GM18858 (cell line): ENCODE measurements around the gene AOX1.
"Not testable (repeated sequence)": the region's sequence is repeated elsewhere in the genome, so short reads cannot be mapped to it uniquely, and the experiment has no call there.

Experiments used
- ATAC-seq: cut with Tn5 transposase; IDR thresholded peaks from one replicate; pipeline ENCODE4 v1.9.1; 2021; ENCODE audit not compliant: unreplicated experiment

Gene AOX1

DNA sequence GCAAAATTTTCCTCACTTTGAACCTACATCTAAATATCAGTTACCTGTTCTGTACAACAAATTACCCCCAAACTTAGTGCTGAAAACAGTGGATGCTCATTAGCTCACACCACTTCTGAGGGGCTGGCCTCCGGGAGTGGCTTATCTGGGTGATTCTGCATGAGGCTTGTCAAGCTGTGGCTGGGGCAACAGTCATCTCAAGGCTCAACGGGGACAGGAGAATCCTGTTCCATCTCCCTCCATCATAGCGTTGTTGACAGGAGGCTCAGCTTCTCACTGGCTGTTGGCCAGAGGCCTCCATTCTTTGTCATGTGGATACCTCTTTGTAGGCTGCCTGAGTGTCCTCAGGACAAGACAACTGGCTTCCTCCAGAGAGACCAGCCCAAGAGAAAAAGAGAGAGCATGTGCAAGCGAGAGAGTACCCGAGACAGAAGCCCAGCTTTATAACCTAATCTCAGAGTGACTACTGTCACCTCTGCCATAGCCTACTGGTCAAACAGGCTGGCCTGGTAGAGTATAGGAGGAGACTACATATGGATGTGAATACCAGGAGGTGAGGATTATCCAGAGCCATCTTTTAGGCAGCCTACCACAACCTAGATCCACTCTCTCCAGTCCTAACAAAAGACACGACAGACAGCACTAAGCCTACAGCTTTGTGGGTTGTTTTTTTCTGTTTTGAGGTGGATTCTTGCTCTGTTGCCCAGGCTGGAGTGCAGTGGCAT, 79.1 kb downstream of the AOX1 start:
- no peak for ATAC-seq

DNA sequence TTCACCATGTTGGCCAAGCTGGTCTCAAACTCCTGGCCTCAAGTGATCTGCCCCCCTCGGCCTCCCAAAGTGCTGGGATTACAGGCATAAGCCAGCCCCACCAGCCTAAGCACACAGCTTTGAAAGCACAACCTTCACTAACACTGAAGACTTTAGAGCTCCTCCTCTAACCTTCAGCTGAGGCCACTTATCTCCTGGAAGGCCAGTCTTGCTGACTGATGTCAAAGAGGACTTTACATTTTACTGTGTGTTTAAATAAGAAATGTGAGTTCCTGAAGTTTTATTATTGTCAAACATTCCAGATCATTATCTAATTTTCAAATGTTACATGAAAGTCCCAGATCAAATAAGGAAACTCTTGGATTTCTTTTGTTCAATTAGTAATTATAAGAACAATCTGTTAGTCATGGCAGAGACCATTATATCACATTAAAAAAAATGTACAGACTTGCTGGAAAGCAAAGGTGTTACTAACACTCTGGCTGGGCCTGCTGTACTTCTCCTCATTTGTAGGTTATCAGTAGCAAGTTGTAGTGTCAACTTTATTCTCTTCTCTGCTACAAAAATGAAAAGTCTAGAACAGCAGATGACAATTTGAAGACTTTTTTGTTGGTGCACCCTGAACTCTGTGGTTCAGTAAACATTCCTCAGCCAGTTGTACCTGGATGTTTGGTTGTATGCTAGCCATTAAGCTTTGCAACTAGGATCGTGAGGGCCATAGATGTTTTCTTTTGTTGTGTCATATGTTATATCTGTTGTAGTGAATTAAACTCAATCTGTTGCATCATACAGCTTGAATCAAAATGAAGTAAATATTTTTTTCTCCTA, 80.0 kb downstream of the AOX1 start:
- no peak for ATAC-seq

DNA sequence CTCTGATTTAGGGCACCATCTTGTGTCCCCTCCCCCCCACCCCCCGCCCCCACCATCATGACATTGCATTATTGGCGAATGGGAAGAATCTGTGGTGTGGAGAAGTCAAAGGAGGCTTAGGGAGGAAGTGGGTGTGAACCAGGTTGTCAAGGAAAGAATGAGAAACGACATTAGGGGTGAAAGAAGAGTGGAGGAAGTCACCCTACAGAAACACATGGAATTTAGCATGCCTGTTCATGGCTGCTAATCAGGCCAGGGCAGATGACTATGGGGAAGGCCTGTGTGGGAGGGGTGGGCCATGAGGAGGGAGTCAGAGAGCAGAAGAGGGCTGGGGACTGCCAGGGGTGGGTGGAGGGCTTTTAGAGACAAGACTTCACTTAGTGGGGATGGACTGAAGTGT, 81.6 kb downstream of the AOX1 start:
- no peak for ATAC-seq

DNA sequence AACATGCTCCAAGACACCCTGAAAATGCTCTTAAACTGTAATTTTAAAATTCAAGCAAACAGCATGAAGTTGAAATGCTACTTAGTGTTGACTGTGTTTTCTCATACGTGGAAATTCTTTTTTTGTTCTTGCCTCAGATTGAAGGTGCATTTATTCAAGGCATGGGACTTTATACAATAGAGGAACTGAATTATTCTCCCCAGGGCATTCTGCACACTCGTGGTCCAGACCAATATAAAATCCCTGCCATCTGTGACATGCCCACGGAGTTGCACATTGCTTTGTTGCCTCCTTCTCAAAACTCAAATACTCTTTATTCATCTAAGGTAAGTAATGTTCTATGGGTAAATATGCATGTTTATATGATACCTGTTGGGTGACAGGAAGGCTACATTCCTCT, 82.7 kb downstream of the AOX1 start:
- no peak for ATAC-seq

DNA sequence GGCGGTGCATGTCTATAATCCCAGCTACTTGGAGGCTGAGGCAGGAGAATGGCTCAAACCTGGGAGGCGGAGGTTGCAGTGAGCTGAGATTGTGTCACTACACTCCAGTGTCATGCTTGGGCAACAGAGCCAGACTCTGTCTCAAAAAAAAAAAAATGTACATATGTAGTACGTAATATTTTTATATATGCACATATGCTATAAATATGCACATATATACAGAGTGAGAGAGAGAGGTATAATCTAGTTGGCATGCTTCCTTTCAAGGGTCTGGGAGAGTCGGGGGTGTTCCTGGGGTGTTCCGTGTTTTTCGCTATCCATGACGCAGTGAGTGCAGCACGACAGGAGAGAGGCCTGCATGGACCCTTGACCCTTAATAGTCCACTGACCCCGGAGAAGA, 83.5 kb downstream of the AOX1 start:
- ATAC-seq = no peak

DNA sequence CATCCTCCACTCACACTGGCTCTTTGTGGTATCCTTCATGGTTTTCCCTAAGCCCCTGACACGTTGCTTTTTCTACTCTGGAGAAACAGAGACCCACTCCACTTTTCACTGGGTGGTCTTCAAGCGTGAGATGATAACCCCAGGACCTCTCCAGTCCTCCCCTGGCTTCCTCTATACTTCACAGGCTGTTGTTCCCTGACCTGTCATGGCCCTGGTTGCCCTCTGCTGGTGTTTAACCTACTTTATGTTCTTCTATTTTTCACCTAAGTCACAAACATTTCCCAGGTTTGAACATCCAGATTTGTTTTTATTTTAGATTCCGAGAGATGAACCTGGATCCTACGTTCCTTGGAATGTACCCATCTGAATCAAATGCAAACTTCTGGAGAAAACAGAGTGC, 84.5 kb downstream of the AOX1 start:
- no peak for ATAC-seq

DNA sequence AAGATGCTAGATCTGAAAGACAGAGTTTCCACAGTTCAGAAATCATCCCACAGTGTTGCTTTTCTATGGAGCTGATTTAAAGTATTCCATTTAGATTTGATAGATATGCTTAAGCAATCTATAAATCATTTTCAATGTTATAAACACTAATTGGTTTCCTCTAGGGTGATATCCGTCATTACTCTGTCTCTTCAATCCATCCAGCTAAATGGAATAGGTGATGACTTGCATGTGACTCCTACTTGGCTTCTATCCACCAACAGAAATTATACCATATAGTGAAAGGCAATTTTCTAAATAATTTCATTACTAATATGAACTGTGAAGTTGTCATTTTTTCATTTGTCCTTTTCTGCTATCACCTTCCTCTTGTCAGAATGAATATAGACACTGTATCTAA, 84.9 kb downstream of the AOX1 start:
- no peak for ATAC-seq

DNA sequence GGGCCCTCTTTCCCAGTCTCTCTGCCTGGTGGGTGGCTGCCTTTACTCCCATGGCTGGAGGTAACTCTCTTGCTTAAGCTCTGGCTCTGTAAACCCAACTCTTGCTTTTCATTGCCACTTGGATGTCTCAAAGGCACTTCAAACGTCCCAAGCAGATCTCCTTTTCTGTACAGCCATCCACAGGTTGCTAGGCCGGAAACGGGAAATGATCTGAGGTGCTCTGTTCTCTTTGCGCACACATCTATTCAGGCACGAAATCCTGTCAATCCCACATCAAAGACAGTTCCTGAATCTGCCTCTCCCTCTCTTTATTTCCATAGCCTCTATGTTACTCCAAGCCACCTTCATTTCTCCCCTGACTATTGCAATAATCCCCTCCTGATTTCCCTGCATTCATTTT, 87.4 kb downstream of the AOX1 start:
- no peak for ATAC-seq

DNA sequence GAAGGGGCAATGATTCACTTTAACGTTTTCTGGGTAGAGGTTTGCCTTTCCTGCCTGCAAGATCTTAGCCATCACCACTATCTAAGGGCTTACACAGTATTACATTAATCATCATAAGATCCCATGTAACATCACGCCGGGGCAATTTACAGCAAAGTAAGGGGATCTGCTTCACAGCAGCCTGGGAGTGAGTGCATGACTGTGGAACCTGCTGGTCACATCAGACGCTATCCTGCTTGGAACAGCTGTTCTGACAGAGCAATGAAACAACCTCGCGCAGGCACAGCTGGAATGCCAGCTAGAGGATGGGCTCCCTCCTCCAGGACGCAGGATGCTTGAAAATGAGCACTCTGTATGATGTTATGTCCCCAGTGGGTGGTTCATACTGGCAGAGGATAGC, 89.0 kb downstream of the AOX1 start:
- ATAC-seq = no peak

DNA sequence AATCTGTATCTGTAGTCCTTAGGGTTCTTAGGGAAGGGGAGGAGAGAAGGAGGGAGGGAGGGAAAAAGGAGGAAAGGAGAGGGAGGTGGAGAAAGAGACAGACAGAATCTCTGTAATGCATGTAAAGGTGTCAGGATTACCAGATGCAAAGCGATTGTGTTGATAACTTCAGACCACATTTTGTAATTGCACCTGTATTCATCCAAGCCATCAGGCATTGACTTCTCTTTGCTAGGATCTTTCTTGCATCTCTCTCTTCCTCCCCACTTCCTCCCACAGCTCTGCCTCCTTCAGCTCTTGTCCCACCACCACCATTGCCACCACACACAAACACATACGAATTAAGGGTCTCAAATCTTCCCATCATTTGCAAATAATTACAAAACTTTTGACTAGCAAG, 91.4 kb downstream of the AOX1 start:
- no peak for ATAC-seq

DNA sequence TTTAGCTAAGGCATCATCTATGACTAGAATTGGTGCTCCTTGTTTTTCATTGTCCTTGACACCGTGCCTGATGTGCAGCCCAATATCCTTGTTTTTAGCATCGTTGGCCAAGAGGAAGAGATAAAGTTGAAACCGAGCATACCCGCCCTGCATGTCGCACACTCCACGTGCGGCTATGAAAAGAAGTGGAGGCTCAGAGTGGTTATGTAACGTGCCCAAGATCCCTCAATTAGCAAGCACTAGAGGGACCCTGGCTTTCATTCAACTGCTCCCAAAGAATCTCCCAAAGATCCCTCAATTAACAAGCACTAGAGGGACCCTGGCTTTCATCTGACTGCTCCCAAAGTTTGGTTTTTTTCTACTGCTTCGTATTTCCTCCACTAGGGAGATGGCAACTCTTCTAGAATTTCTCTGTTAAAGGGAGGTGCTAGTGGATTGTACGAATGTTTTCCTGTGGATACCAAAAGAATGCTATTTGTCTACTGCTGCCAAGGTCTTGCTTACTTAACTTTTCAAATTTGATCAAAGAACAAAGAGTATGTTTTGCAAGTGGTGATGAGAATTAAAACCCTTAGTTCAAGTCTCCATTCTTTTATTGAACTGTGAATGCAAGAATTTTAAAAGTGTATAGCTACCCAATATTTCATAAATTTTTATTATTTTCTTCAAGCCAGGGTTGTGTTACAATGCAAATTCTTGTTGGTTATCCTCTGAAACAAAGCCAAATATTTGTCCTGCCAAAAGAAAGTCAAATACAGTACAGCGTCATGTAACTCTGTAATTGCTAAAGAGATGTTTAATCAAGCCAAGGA, 92.1 kb downstream of the AOX1 start:
- ATAC-seq = no peak

DNA sequence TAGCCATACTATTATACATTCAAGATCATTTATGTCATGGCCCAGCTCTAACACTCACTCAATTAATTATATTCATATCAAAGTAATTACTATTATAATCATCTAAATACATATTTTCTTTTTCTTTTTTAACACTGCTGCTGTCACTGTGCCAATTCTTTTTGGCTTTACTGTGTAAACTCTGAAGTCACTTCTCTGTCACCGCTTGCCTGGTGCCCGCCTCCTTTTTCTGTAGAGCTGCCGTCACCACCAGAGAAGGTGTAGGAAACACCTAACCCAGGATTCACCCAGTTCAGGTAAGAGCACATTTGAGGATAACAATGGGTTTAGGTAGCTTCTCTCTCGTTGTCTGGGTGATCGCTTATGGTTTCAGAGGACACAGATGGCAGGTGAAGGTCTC, 93.3 kb downstream of the AOX1 start:
- ATAC-seq = no peak

DNA sequence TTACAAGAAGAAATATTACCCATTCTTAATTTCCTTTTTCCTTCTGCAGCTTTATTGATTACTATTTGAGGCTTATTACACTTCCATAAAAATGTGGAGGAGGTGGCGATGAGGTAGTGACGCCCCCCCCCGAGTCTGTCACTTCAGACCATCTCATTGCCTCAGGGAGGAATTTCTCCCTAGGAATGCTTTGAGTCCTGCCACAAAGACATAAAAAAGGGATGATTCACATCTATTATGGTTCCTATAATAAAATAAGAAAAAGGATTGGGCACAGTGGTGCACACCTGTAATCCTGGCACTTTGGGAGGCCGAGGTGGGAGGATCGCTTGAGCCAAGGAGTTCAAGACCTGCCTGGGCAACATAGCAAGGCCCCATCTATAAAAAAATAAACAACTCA, 93.7 kb downstream of the AOX1 start:
- ATAC-seq = no peak

DNA sequence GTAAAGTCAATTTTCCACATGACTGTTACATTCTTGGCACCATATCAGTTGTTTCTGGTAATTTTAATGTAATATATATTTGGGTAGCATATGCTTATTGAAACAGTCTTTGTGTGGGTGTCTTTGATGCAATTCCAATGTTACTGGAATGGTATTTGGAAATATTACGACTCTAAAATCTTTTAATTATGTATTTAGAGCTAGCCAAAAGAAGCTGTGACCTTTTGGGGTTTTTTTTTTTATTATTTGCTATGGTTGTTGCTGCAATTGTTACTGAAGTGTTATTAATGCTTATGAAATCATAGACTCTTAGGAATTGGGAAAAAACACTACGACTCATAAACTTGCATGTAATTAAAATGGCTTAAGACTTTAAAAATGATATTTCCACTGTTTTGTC, 95.9 kb downstream of the AOX1 start:
- no peak for ATAC-seq

DNA sequence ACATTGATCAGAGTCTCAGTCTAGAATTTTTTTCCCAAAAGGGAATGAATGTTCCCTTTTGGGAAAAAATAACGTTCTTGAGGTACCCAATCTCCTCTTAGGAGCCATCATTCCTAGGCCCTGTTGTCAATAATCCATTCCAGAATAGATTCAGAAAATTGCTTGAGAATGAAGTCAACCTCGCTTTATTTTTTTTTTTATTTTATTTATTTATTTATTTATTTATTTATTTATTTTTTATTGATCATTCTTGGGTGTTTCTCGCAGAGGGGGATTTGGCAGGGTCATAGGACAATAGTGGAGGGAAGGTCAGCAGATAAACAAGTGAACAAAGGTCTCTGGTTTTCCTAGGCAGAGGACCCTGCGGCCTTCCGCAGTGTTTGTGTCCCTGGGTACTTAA, 96.6 kb downstream of the AOX1 start:
- not testable (repeated sequence) for ATAC-seq

DNA sequence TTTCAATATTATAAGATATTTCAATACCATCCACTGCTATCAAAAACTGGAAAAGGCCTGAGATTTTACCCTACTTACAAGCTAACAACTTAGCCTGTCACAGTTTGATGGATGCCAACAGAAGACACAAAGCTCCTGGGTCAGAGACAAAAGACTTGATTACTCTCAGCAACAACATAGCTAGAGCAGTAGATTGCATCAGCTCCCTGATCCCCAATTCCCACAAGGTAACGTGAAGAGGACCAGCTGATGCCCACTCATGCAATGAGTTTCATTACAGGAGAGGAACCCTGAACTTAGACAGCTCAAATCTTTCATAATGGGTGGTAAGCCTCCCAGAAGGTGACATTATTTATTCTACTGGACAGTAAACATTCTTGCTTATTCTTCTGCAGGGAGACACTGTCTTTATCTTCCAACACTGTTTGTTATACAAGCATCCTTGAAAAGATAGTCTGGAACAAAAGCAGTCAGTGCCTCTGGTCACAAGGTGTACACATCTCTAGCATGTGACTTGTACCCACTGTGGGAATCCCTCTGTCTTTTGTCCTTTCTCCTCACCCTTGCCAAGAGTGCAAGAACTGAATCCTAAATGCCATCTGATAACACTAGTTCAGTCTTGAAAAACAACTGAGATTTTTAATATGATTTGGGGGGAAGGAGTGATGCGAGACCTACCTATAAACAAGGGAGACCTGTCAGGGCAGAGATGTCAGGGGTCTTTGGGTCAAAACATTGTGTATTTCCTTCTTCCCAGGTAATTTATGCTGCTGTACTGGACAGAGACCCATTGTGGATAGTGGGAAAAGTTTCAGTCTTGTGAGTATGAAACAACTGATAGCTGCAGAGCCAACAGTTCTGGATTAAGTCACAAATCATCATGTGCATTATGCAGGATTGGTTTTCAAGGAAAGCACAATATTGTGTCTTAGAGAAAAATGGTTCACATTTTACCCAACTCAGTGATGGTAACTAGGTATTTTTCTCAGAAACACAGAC, 102.4 kb downstream of the AOX1 start:
- no peak for ATAC-seq

DNA sequence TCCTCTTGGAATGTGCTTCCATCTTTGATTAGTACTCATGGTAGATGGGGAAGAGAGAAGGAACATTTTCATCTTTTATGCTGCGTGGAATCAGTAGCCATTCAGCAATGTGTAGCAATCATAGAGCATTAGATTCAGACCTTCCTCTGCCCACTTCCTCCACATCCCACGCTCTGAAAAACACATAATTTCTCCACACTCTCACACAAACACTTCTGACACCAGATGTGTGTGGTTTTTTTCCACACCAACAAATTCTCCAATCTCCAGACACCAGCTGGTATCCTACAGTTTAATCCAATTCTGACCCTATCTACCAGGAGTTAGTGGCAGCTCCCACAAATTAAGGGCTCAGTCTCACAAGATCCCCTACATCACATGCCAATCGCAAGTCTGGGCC, 103.3 kb downstream of the AOX1 start:
- ATAC-seq = no peak

DNA sequence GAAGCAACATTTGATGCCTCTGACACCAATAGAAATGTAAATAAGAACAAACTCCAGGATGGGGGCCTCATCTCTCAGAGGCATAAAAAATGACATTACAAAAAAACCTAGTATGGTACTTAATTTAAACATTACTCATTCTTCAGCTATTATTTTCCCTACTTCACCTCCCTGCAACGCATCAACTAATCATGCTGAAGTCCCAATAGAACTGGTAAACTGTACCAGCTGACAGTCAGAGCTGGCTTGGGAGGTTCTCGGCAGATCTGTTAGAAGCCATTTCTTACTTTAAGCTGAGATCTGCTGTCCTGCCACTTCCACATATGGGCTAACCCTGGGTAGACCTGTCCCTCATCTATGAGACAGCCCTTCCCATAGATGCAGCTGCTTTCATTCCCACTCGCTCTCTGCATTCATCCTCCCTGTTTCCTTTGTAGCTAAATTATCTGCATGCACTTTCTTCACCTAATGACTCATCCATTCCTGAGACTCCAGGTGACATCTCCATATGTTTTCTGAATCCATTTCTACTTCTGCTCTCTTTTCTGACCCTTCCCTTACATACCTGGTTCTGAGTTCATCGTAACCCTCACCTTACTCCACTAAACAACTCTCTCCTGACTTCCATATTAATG, 108.1 kb downstream of the AOX1 start:
- ATAC-seq = no peak

DNA sequence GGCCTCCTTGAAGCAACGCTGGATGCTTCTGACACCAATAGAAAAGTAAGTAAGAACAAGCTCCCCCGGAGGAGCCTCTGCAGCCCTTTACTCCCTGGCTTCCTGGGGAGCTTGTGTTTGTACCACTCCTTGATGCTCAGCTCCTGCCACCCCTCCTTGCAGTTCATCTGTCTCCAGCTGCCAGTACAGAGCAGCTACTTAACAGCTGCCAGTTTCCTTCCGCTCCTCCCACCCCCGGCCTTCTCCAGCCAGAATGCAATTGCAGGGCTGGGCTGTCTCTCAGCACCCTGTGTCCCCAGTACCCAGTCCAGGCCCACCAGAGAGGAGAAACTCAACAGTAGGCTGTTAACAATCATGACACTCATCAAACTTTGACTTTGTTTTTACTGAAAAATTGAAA, 109.4 kb downstream of the AOX1 start:
- no peak for ATAC-seq

DNA sequence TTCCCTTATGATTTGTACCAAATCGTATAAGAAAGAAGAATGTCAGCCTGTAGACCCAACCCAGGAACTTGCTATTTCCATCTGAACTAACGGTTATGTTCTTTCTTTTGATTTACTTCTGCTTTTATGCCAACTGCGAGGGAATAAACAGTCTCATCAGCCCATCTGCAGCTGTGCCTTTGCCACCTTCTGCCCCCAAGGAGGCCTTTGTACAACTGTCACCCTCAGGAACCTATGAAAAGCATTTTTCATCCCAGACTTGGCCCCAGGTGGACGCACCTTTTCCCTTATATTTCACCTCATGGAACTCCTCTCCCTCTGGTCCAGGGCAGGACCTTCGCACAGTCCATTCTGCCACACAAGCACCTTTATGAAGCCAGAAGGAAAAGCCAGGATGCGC, 109.8 kb downstream of the AOX1 start:
- ATAC-seq = no peak
